Measurements from ENCODE around the gene ARRDC1. TPM values are rescaled to one million over a fixed set of nuclear protein-coding genes. Genes with fewer than 3 reads are reported as not detected.

The ARRDC1 gene
- total RNA-seq, 2 donors from 2014 or later: 40.5 to 56.4 TPM

GRCh38 chr9:137581361-137582285 is 23.9 kb upstream of the ARRDC1 start:
- peaks cover 10% of the 10 kb centered on the region for H3K36me3 ChIP-seq

GRCh38 chr9:137582286-137582860 is 23.1 kb upstream of the ARRDC1 start:
- Histone ChIP-seq H3K27me3 (replicated peaks; ENCODE audit: insufficient read depth) (no peaks in the 10 kb centered on the region), H3K36me3 (peaks cover 17% of the 10 kb centered on the region), H3K4me1 (ENCODE audit: control insufficient read depth in 1 of 2, low read depth in 2 of 2) (peaks cover 7 to 20% of the 10 kb centered on the region in 2 donors), H3K4me3 (no peak overlapping the region), H3K27ac (no peak overlapping the region), H3K9me3 (no peaks in the 10 kb centered on the region)
- TF ChIP-seq CTCF (IDR thresholded peaks at IDR 0.05): no peak
- ATAC-seq (ENCODE audit: insufficient number of reproducible peaks, low FRiP score, low read depth) (no peak), DNase-seq (ENCODE audit: low spot score) (no peak)

More at GRCh38 chr9:137581361-137582285, 23.9 kb upstream of the ARRDC1 start:
- Histone ChIP-seq H3K27me3 (replicated peaks; ENCODE audit: insufficient read depth) (no peaks in the 10 kb centered on the region), H3K4me1 (ENCODE audit: control insufficient read depth in 1 of 2, low read depth in 2 of 2) (peaks cover 11 to 26% of the 10 kb centered on the region in 2 donors), H3K4me3 (no peak overlapping the region), H3K9me3 (no peaks in the 10 kb centered on the region), H3K27ac (no peak overlapping the region)
- ATAC-seq (ENCODE audit: insufficient number of reproducible peaks, low FRiP score, low read depth) (no peak), DNase-seq (ENCODE audit: low spot score) (no peak)
- no peak for TF ChIP-seq CTCF (IDR thresholded peaks at IDR 0.05)

- ATAC-seq (ENCODE audit: insufficient number of reproducible peaks, low FRiP score, low read depth): no peak
- Histone ChIP-seq H3K27me3 (replicated peaks; ENCODE audit: insufficient read depth) (no peaks in the 10 kb centered on the region), H3K36me3 (peaks cover 25% of the 10 kb centered on the region), H3K9me3 (no peaks in the 10 kb centered on the region), H3K4me1 (ENCODE audit: control insufficient read depth in 1 of 2, low read depth in 2 of 2) (peaks cover 0 to 10% of the 10 kb centered on the region in 2 donors), H3K4me3 (no peak overlapping the region), H3K27ac (no peak overlapping the region)
- DNase-seq (ENCODE audit: low spot score): no peak
- TF ChIP-seq CTCF (IDR thresholded peaks at IDR 0.05): no peak
Measured at GRCh38 chr9:137583347-137583746, 22.1 kb upstream of the ARRDC1 start.

- Histone ChIP-seq H3K27ac (no peak overlapping the region), H3K4me3 (no peak overlapping the region), H3K4me1 (ENCODE audit: control insufficient read depth in 1 of 2, low read depth in 2 of 2) (peaks cover 0 to 11% of the 10 kb centered on the region in 2 donors), H3K9me3 (no peaks in the 10 kb centered on the region), H3K36me3 (peaks cover 25% of the 10 kb centered on the region), H3K27me3 (replicated peaks; ENCODE audit: insufficient read depth) (no peaks in the 10 kb centered on the region)
- TF ChIP-seq CTCF (IDR thresholded peaks at IDR 0.05): no peak
- ATAC-seq (ENCODE audit: insufficient number of reproducible peaks, low FRiP score, low read depth): no peak
- DNase-seq (ENCODE audit: low spot score): no peak
Measured at GRCh38 chr9:137583957-137584356, 21.5 kb upstream of the ARRDC1 start.

GRCh38 chr9:137586854-137587253 is 18.6 kb upstream of the ARRDC1 start:
- Histone ChIP-seq H3K27ac (no peak overlapping the region), H3K4me3 (no peak overlapping the region), H3K36me3 (peaks cover 25% of the 10 kb centered on the region), H3K4me1 (ENCODE audit: control insufficient read depth in 1 of 2, low read depth in 2 of 2) (peaks cover 9 to 14% of the 10 kb centered on the region in 2 donors), H3K27me3 (replicated peaks; ENCODE audit: insufficient read depth) (no peaks in the 10 kb centered on the region), H3K9me3 (no peaks in the 10 kb centered on the region)
- no peak for ATAC-seq (ENCODE audit: insufficient number of reproducible peaks, low FRiP score, low read depth)
- DNase-seq (ENCODE audit: low spot score): no peak
- no peak for TF ChIP-seq CTCF (IDR thresholded peaks at IDR 0.05)

All from thoracic aorta (tissue), 2 donors.